ENCODE measurements around the gene RASSF5. TPM values are rescaled to one million over a fixed set of nuclear protein-coding genes. Genes with fewer than 3 reads are reported as not detected.
A peak's percentile ranks its signal among the peaks of the same experiment; 100 is the strongest.

The RASSF5 gene
- total and polyA plus RNA-seq, 2 donors (not counting 1 experiment from before 2014, with no cell fraction given) = 69.7 to 146 TPM

DNA sequence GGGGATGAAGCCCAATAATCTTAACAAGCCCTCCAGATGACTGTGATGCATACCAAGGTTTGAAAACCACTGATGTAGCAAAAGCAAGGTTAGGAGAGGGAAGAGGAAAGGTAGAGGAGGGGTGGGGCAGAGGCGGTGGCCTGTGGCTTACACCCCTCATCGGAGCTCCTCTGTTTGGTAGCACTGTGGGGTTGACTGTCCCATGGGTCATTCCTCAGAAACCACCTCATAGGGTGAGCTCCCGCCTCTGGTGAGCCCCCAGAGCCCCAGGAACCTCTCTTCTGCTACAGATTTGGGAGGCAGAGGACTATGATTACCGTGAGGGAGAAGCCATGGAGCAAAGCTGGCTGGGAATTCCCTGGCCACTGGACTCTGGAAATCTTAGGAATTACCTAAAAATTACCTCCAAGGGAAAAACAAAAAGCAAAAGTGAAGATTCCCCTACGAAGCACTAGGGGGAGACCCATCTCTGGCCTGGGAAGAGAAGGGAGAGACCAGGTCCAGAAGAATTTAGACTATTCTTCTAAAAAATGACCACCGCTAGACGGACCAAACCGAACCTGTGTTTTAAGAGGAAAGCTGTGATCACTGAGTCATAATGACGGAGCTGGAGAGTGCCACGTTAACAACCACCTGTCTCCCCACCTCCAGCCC lies 1.5 kb upstream of the RASSF5 start:
- Histone ChIP-seq H3K79me2 (ENCODE audit: control insufficient read depth, insufficient read depth, low read length) (no peaks in the 10 kb centered on the region), H4K20me1 (ENCODE audit: control insufficient read depth, insufficient read depth, low read length, poor library complexity, severe bottlenecking) (no peaks in the 10 kb centered on the region), H2AFZ (ENCODE audit: insufficient read depth, low read depth, low read length, poor library complexity, severe bottlenecking) (no peak overlapping the region), H3K9me3 (ENCODE audit: control extremely low read depth in 1 of 3, control insufficient read depth in 2 of 3, insufficient read depth in 1 of 3, low read length in 2 of 3) (peaks cover 0 to 3% (median 0%) of the 10 kb centered on the region in 3 donors), H3K9ac (ENCODE audit: low read length) (no peak overlapping the region), H3K36me3 (replicated peaks in 1 of 2; ENCODE audit: control extremely low read depth in 1 of 2, control insufficient read depth in 1 of 2, extremely low read depth in 1 of 2, insufficient read depth in 2 of 2, low read length in 1 of 2) (no peaks in the 10 kb centered on the region), H3K4me1 (ENCODE audit: control insufficient read depth in 2 of 2, insufficient read depth in 2 of 2, low read length in 2 of 2) (peaks cover 19 to 21% of the 10 kb centered on the region in 2 donors), H3K27ac (ENCODE audit: low read length in 2 of 2) (no peak overlapping the region), H3K27me3 (replicated peaks in 1 of 4; ENCODE audit: control extremely low read depth in 1 of 4, control insufficient read depth in 3 of 4, insufficient read depth in 4 of 4, low read length in 3 of 4) (peaks cover 0 to 33% (median 19%) of the 10 kb centered on the region in 4 experiments), H3K4me3 (ENCODE audit: control extremely low read depth in 1 of 5, extremely low read depth in 1 of 5, insufficient read depth in 1 of 5, low read depth in 2 of 5, low read length in 4 of 5) (no peak overlapping the region), H3K4me2 (replicated peaks; ENCODE audit: low read depth, low read length, poor library complexity, severe bottlenecking) (peak overlapping the region; percentile 97)
- ATAC-seq (ENCODE audit: low read depth) (no peak), DNase-seq (no peak)
- TF ChIP-seq, protein P1, sequence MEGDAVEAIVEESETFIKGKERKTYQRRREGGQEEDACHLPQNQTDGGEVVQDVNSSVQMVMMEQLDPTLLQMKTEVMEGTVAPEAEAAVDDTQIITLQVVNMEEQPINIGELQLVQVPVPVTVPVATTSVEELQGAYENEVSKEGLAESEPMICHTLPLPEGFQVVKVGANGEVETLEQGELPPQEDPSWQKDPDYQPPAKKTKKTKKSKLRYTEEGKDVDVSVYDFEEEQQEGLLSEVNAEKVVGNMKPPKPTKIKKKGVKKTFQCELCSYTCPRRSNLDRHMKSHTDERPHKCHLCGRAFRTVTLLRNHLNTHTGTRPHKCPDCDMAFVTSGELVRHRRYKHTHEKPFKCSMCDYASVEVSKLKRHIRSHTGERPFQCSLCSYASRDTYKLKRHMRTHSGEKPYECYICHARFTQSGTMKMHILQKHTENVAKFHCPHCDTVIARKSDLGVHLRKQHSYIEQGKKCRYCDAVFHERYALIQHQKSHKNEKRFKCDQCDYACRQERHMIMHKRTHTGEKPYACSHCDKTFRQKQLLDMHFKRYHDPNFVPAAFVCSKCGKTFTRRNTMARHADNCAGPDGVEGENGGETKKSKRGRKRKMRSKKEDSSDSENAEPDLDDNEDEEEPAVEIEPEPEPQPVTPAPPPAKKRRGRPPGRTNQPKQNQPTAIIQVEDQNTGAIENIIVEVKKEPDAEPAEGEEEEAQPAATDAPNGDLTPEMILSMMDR (IDR thresholded peaks at IDR 0.05) = peak; percentile 32
- TF ChIP-seq EZH2 (IDR thresholded peaks at IDR 0.05; ENCODE audit: borderline replicate concordance, insufficient read depth, low read depth, low read length, poor library complexity, severe bottlenecking) = no peak
- Mint-ChIP-seq H3K9me3 (ENCODE audit: insufficient read depth) (no peaks in the 10 kb centered on the region), H3K27ac (no peak overlapping the region), H3K4me1 (peaks cover 28% of the 10 kb centered on the region), H3K4me3 (peak overlapping the region; percentile 86), H3K27me3 (peaks cover 28% of the 10 kb centered on the region)
- CTCF ChIA-PET = interaction anchor here (0.9 to 3.4 kb wide), 12 partner anchors 9 to 106 kb away, joined by 3 to 19 read pairs (median 5); partner anchors contain the start of gene EIF2D
- intact Hi-C loops (cut with micrococcal nuclease) = loop anchor here (2.0 to 5.0 kb wide), 2 partner anchors 34 to 51 kb away; partner anchors contain the start of gene IKBKE
- POLR2A ChIA-PET = no interaction called here
- WGBS (ENCODE audit: insufficient coverage) = 72% methylated on average over 2 of the region's 10 CpGs

Data from B cell (primary cell).